HG03457 (cell line): Measurements from ENCODE around the gene TBC1D5.

ENCODE experiments used
- ATAC-seq: cut with Tn5 transposase; IDR thresholded peaks from one replicate; pipeline ENCODE4 v1.9.1; 2021; ENCODE audit warnings: moderate number of reproducible peaks; ENCODE audit not compliant: unreplicated experiment

TBC1D5 gene

DNA sequence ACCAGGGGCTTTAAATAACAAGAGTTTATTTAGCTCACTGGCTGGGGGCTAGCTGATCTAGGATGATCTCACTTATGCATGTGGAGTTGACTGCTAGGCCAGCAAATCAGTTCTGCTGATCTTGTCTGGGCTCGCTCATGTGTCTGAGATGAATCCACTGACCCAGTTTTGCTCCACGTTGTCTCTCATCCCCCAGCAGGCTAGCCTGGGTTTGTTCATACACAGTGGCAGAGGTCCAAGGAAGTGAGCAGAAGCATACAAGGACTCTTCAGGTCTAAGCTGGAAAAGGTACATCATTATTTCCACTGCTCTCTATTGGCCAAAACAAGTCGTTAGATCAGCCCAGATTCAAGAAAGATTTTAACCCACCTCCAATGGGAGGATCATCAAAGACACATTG, 619.7 kb downstream of the TBC1D5 start:
- no peak for ATAC-seq

GRCh38 chr3:17121336-17121735, 621.1 kb downstream of the TBC1D5 start:
- ATAC-seq, result no peak

GRCh38 chr3:17120115-17120514, 622.3 kb downstream of the TBC1D5 start:
- no peak for ATAC-seq

- no peak for ATAC-seq
These were observed 623.0 kb downstream of the TBC1D5 start for GRCh38 chr3:17119201-17120072.

DNA sequence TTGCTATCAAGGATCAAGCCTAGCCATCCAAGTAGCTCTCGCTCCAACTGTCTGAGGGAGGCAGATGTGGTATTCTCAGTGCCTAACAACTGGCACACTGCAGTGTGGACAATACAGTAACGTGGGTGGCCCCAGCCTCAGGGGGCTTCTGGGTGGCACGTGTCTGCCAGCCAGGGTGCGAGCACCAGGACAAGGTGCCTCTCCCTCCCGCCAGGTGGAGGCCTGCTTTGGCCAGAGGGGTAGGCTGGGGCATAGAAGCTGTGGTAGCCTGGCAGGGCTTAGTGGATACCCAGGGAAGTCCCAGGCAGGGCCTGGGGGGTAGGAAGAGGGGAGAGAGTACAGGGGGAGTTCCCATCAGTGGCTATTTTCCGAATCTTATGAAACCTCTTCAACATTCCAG, 623.7 kb downstream of the TBC1D5 start:
- ATAC-seq, result no peak

- ATAC-seq, result no peak
These were observed 626.3 kb downstream of the TBC1D5 start for GRCh38 chr3:17116007-17116600.

DNA sequence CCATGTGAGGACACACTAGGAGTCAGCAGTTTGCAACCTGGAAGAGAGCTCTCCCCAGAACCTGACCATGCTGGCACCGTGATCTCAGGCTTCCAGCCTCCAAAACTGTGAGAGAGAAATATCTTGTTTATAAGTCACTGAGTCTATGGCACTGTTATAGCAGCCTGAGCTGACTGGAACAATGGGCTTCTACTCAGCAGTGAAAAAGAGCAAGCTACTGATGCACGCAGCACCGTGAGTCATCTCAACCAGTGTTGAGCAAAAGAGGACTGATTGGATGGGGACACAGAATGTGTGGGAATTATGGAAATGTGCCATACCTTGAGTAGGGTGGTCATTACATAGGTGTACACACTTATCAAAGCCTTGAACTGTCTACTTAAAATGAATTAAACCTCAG, 627.2 kb downstream of the TBC1D5 start:
- no peak for ATAC-seq

DNA sequence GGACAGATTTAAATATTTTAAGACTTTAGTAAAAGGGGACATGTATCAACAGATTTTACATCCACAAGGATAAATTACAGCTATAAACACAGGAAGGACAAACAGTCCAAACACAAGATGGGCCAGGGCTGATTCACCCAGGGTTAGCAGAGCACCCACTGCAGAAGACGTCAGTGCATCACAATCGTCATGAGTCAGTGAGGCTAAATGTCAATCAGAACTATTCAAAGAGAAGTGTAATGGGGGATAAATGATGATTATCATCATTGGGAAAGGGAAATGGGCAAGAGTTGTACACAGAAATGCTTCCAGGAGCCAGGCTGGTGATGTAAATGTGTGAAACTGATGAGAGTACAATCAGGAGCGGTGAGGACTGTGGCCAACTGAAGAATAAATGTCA, 630.8 kb downstream of the TBC1D5 start:
- no peak for ATAC-seq

- no peak for ATAC-seq
These were observed 631.6 kb downstream of the TBC1D5 start for GRCh38 chr3:17110660-17111396.
